Measurements from ENCODE around the gene STK38L. TPM values are rescaled to one million over a fixed set of nuclear protein-coding genes. Genes with fewer than 3 reads are reported as not detected.
"Not testable (repeated sequence)": the region's sequence is repeated elsewhere in the genome, so short reads cannot be mapped to it uniquely, and the experiment has no call there.

Gene STK38L
- total RNA-seq, 2 donors from 2014 or later, result 70.6 to 135 TPM

GRCh38 chr12:27220988-27221345 is 23.1 kb upstream of the STK38L start:
- intact Hi-C loops (cut with DNase I), result no loop called here

GRCh38 chr12:27221625-27222387 is 22.3 kb upstream of the STK38L start:
- intact Hi-C loops (cut with DNase I), result no loop called here
- DNase-seq (no peak), ATAC-seq (peak in 1 of 2 donors; percentile 53)

More at GRCh38 chr12:27220988-27221345, 23.1 kb upstream of the STK38L start:
- no peak for ATAC-seq
- DNase-seq, result no peak

GRCh38 chr12:27226407-27226929 is 17.6 kb upstream of the STK38L start:
- DNase-seq, result peak; percentile 40
- peak; percentile 67 to 79 for ATAC-seq
- intact Hi-C loops (cut with DNase I), result no loop called here

GRCh38 chr12:27229367-27229766 is 14.7 kb upstream of the STK38L start:
- no peak for DNase-seq
- no peak for ATAC-seq
- intact Hi-C loops (cut with DNase I), result no loop called here

GRCh38 chr12:27231374-27231773 is 12.7 kb upstream of the STK38L start:
- DNase-seq; intact Hi-C loops (cut with DNase I); ATAC-seq: not testable (repeated sequence)

GRCh38 chr12:27233814-27234213 is 10.3 kb upstream of the STK38L start:
- no peak for ATAC-seq
- DNase-seq, result no peak
- intact Hi-C loops (cut with DNase I), result no loop called here

GRCh38 chr12:27236498-27236897 is 7.6 kb upstream of the STK38L start:
- intact Hi-C loops (cut with DNase I), result no loop called here
- ATAC-seq (peak in 1 of 2 donors; percentile 63), DNase-seq (no peak)

- DNase-seq, result no peak
- intact Hi-C loops (cut with DNase I), result no loop called here
- ATAC-seq, result peak in 1 of 2 donors; percentile 61
Measured at GRCh38 chr12:27237790-27238771, 6.0 kb upstream of the STK38L start.

GRCh38 chr12:27243006-27243405 is 1.1 kb upstream of the STK38L start:
- intact Hi-C loops (cut with DNase I), result loop anchor here in 1 of 2 donors (5.0 to 10.0 kb wide), 2 partner anchors 51 to 98 kb away; no protein-coding TSS in a partner anchor
- no peak for DNase-seq
- ATAC-seq, result no peak

GRCh38 chr12:27244689-27245488 is 803 bp downstream of the STK38L start:
- intact Hi-C loops (cut with DNase I), result loop anchor here in 1 of 2 donors (5.0 to 10.0 kb wide), 3 partner anchors 47 to 100 kb away; no protein-coding TSS in a partner anchor
- no peak for ATAC-seq
- no peak for DNase-seq

- no peak for DNase-seq
- ATAC-seq, result no peak
- intact Hi-C loops (cut with DNase I), result loop anchor here in 1 of 2 donors (5.0 to 10.0 kb wide), 2 partner anchors 46 to 101 kb away; no protein-coding TSS in a partner anchor
Measured at GRCh38 chr12:27246141-27246540, 2.1 kb downstream of the STK38L start.

- intact Hi-C loops (cut with DNase I), result loop anchor here in 1 of 2 donors (5.0 to 10.0 kb wide), 2 partner anchors 46 to 102 kb away; no protein-coding TSS in a partner anchor
- ATAC-seq (no peak), DNase-seq (no peak)
Measured at GRCh38 chr12:27246774-27247173, 2.7 kb downstream of the STK38L start.

- DNase-seq (no peak), ATAC-seq (no peak)
- intact Hi-C loops (cut with DNase I), result loop anchor here in 1 of 2 donors (10.0 kb wide), 1 partner anchor 52 kb away; no protein-coding TSS in a partner anchor
Measured at GRCh38 chr12:27252934-27253333, 8.8 kb downstream of the STK38L start.

- intact Hi-C loops (cut with DNase I), result loop anchor here in 1 of 2 donors (10.0 kb wide), 1 partner anchor 51 kb away; no protein-coding TSS in a partner anchor
- no peak for ATAC-seq
- DNase-seq, result no peak
Measured at GRCh38 chr12:27253347-27253746, 9.3 kb downstream of the STK38L start.

- intact Hi-C loops (cut with DNase I), result loop anchor here in 1 of 2 donors (10.0 kb wide), 1 partner anchor 49 kb away; no protein-coding TSS in a partner anchor
- DNase-seq (no peak), ATAC-seq (no peak)
Measured at GRCh38 chr12:27255806-27256205, 11.7 kb downstream of the STK38L start.

- no peak for DNase-seq
- ATAC-seq, result peak; percentile 16 to 79
- intact Hi-C loops (cut with DNase I), result loop anchor here in 1 of 2 donors (10.0 kb wide), 1 partner anchor 48 kb away; no protein-coding TSS in a partner anchor
Measured at GRCh38 chr12:27257104-27257843, 13.2 kb downstream of the STK38L start.

- intact Hi-C loops (cut with DNase I), result no loop called here
- ATAC-seq (peak in 1 of 2 donors; percentile 58), DNase-seq (no peak)
Measured at GRCh38 chr12:27260746-27261145, 16.7 kb downstream of the STK38L start.

GRCh38 chr12:27261866-27262265 is 17.8 kb downstream of the STK38L start:
- ATAC-seq, result no peak
- DNase-seq, result no peak
- intact Hi-C loops (cut with DNase I), result no loop called here

Measured in left cardiac atrium (tissue), 4 donors.